Mesothelial cell of epicardium (in vitro differentiated cells): ENCODE data around the gene SUCLG2. TPM values are rescaled to one million over a fixed set of nuclear protein-coding genes. Genes with fewer than 3 reads are reported as not detected.

Experiments
- DNase-seq, 2 experiments: peaks; one replicate each; pipeline ENCODE4 v3.0.0; 2021; ENCODE audit warnings: low spot score in 2 of 2; ENCODE audit not compliant: unreplicated experiment in 2 of 2
- H3K27ac Mint-ChIP-seq: 2 replicates; pipeline ENCODE4 v1.8.0; 2021; ENCODE audit warnings: mixed read lengths
- H3K27me3 Mint-ChIP-seq: 2 replicates; pipeline ENCODE4 v1.8.0; 2021; ENCODE audit warnings: low read depth, mixed read lengths
- H3K36me3 Mint-ChIP-seq: 2 replicates; pipeline ENCODE4 v1.8.0; 2021; ENCODE audit warnings: mixed read lengths
- H3K4me1 Mint-ChIP-seq: 2 replicates; pipeline ENCODE4 v1.8.0; 2021; ENCODE audit warnings: mixed read lengths
- H3K4me3 Mint-ChIP-seq: 2 replicates; pipeline ENCODE4 v1.8.0; 2021; ENCODE audit warnings: mild to moderate bottlenecking, moderate library complexity, mixed read lengths
- H3K9me3 Mint-ChIP-seq: 2 replicates; pipeline ENCODE4 v1.8.0; 2021; ENCODE audit warnings: mixed read lengths
- total RNA-seq: library from RNA; stranded (reverse); gene quantifications from 3 replicates; pipeline ENCODE4 v1.2.1, GENCODE V29; 2021
- TF ChIP-seq, protein P1 (sequence below): fragments of 200-600 bp; sonication (generic); IDR thresholded peaks from one replicate; pipeline ENCODE4 v1.5.0; 2021; ENCODE audit warnings: antibody characterized with exemption; ENCODE audit not compliant: unreplicated experiment

Gene SUCLG2
- total RNA-seq, 1 donor from 2014 or later: 35.0 TPM

DNA sequence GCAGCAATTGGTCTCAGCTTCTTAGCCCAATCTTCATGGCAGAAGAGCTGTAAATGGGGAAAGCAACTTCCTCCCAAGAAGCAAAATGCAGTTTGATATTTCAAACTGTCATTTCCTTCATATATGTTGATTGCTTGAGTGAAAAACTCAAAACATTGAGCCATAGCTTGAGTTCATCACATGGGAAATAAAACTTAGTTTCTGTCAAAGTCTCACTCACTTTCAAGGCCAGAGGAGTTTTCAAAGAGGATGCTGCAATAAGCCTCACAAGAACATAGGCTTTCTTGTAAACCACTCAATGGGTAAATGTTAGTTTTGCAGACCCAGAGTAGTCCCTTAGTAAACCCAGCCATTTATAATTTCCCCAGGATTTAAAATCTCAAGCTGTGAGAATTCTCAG is 29.1 kb upstream of the SUCLG2 start:
- no peak for DNase-seq
- Mint-ChIP-seq H3K27ac (no peak overlapping the region), H3K36me3 (no peaks in the 10 kb centered on the region), H3K27me3 (no peaks in the 10 kb centered on the region), H3K4me3 (no peak overlapping the region), H3K4me1 (no peaks in the 10 kb centered on the region), H3K9me3 (no peaks in the 10 kb centered on the region)
- TF ChIP-seq, protein P1, sequence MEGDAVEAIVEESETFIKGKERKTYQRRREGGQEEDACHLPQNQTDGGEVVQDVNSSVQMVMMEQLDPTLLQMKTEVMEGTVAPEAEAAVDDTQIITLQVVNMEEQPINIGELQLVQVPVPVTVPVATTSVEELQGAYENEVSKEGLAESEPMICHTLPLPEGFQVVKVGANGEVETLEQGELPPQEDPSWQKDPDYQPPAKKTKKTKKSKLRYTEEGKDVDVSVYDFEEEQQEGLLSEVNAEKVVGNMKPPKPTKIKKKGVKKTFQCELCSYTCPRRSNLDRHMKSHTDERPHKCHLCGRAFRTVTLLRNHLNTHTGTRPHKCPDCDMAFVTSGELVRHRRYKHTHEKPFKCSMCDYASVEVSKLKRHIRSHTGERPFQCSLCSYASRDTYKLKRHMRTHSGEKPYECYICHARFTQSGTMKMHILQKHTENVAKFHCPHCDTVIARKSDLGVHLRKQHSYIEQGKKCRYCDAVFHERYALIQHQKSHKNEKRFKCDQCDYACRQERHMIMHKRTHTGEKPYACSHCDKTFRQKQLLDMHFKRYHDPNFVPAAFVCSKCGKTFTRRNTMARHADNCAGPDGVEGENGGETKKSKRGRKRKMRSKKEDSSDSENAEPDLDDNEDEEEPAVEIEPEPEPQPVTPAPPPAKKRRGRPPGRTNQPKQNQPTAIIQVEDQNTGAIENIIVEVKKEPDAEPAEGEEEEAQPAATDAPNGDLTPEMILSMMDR: no peak

GRCh38 chr3:67678665-67679064 is 24.3 kb upstream of the SUCLG2 start:
- Mint-ChIP-seq H3K27me3 (no peaks in the 10 kb centered on the region), H3K9me3 (peaks cover 6% of the 10 kb centered on the region), H3K36me3 (peaks cover 6% of the 10 kb centered on the region), H3K4me3 (no peak overlapping the region), H3K4me1 (no peaks in the 10 kb centered on the region), H3K27ac (no peak overlapping the region)
- no peak for DNase-seq
- TF ChIP-seq, protein P1: no peak

DNA sequence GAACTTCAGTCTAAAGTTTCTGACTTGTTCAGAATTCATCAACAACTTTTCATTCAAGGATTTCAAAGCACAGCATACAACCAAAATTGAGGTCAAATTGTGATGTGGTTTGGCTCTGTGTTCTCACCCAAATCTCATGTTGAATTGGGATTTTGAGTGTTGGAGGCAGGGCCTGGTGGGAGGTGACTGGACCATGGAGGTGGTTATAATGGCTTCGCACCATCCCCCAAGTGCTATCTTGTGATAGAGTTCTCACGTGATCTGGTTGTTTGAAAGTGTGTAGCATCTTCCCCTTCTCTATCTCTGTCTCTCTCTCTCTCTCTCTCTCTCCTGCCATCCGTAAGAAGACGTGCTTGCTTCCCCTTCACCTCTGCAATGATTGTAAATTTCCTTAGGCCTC is 19.6 kb upstream of the SUCLG2 start:
- no peak overlapping the region for H3K27ac Mint-ChIP-seq
- no peak overlapping the region for H3K4me3 Mint-ChIP-seq

GRCh38 chr3:67662733-67663132 is 8.3 kb upstream of the SUCLG2 start:
- no peak for DNase-seq
- H3K27me3 Mint-ChIP-seq: no peaks in the 10 kb centered on the region
- no peak overlapping the region for H3K27ac Mint-ChIP-seq
- peaks cover 2% of the 10 kb centered on the region for H3K36me3 Mint-ChIP-seq
- H3K4me3 Mint-ChIP-seq: no peak overlapping the region
- TF ChIP-seq, protein P1: no peak
- peaks cover 19% of the 10 kb centered on the region for H3K9me3 Mint-ChIP-seq
- H3K4me1 Mint-ChIP-seq: peaks cover 2% of the 10 kb centered on the region

More for the DNA sequence above, 19.6 kb upstream of the SUCLG2 start:
- DNase-seq: no peak
- Mint-ChIP-seq H3K9me3 (peaks cover 6% of the 10 kb centered on the region), H3K36me3 (peaks cover 10% of the 10 kb centered on the region), H3K27me3 (no peaks in the 10 kb centered on the region), H3K4me1 (no peaks in the 10 kb centered on the region)
- TF ChIP-seq, protein P1: no peak

- no peak overlapping the region for H3K27ac Mint-ChIP-seq
- TF ChIP-seq, protein P1: no peak
- H3K4me1 Mint-ChIP-seq: peaks cover 2% of the 10 kb centered on the region
- H3K4me3 Mint-ChIP-seq: no peak overlapping the region
- H3K9me3 Mint-ChIP-seq: peaks cover 16% of the 10 kb centered on the region
- DNase-seq: no peak
- H3K36me3 Mint-ChIP-seq: peaks cover 2% of the 10 kb centered on the region
- H3K27me3 Mint-ChIP-seq: no peaks in the 10 kb centered on the region
These were observed 6.7 kb upstream of the SUCLG2 start for GRCh38 chr3:67661089-67661488.

- no peak for DNase-seq
- no peak overlapping the region for H3K4me3 Mint-ChIP-seq
- H3K9me3 Mint-ChIP-seq: peaks cover 16% of the 10 kb centered on the region
- peaks cover 4% of the 10 kb centered on the region for H3K36me3 Mint-ChIP-seq
- H3K27ac Mint-ChIP-seq: no peak overlapping the region
- no peaks in the 10 kb centered on the region for H3K27me3 Mint-ChIP-seq
- H3K4me1 Mint-ChIP-seq: peaks cover 16% of the 10 kb centered on the region
- TF ChIP-seq, protein P1: no peak
These were observed 2.8 kb upstream of the SUCLG2 start for GRCh38 chr3:67657192-67657591.
